ENCODE data around the gene CRYBB2.
"Not testable (repeated sequence)": the region's sequence is repeated elsewhere in the genome, so short reads cannot be mapped to it uniquely, and the experiment has no call there.

DNA sequence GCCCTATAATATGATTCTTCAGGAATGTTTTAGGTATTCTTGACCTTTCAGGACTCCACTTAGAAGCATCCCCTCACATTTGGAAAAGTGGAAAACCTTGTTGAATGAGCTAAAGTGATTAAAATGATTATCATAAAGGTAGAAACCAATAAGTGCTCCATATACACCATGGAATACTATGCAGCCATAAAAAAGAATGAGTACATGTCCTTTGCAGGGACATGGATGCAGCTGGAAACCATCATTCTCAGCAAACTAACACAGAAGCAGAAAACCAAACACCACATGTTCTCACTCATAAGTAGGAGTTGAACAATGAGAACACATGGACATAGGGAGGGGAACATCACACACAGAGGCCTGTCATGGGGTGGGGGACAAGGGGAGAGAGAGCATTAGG, 14.3 kb downstream of the CRYBB2 start:
- not testable (repeated sequence) for TF ChIP-seq POLR2A, CTCF, EP300, POLR2AphosphoS5 (IDR thresholded peaks at IDR 0.05)
